ENCODE measurements around the gene TMX4.
"Not testable (repeated sequence)": the region's sequence is repeated elsewhere in the genome, so short reads cannot be mapped to it uniquely, and the experiment has no call there.

Gene TMX4

GRCh38 chr20:8019246-8019997 is at the start of gene TMX4:
TMX4 (minus strand) TSS chr20:8019761; CDS start chr20:8019613, 148 bp downstream.
- peak; percentile 72 to 80 for DNase-seq

GRCh38 chr20:8067082-8067481 is 47.5 kb upstream of the TMX4 start:
- no peak for DNase-seq

- DNase-seq = no peak
Measured at GRCh38 chr20:8066662-8067061, 47.1 kb upstream of the TMX4 start.

- DNase-seq = no peak
Measured at GRCh38 chr20:8065691-8066090, 46.1 kb upstream of the TMX4 start.

GRCh38 chr20:8062756-8063155 is 43.2 kb upstream of the TMX4 start:
- DNase-seq = no peak

GRCh38 chr20:8061861-8062518 is 42.4 kb upstream of the TMX4 start:
- no peak for DNase-seq

GRCh38 chr20:8060977-8061376 is 41.4 kb upstream of the TMX4 start:
- no peak for DNase-seq

- no peak for DNase-seq
Measured at GRCh38 chr20:8057871-8058270, 38.3 kb upstream of the TMX4 start.

GRCh38 chr20:8055096-8055495 is 35.5 kb upstream of the TMX4 start:
- no peak for DNase-seq

GRCh38 chr20:8050157-8050837 is 30.7 kb upstream of the TMX4 start:
- peak in 1 of 2 experiments; percentile 23 for DNase-seq

GRCh38 chr20:8049310-8049709 is 29.7 kb upstream of the TMX4 start:
- DNase-seq = no peak

GRCh38 chr20:8045946-8046345 is 26.4 kb upstream of the TMX4 start:
- no peak for DNase-seq

GRCh38 chr20:8043687-8044282 is 24.2 kb upstream of the TMX4 start:
- DNase-seq = peak; percentile 60 to 73

- no peak for DNase-seq
Measured at GRCh38 chr20:8039042-8039441, 19.5 kb upstream of the TMX4 start.

- no peak for DNase-seq
Measured at GRCh38 chr20:8036771-8037170, 17.2 kb upstream of the TMX4 start.

GRCh38 chr20:8033151-8033841 is 13.7 kb upstream of the TMX4 start:
- DNase-seq = no peak

GRCh38 chr20:8032499-8032898 is 12.9 kb upstream of the TMX4 start:
- DNase-seq = no peak

- DNase-seq = not testable (repeated sequence)
Measured at GRCh38 chr20:8031539-8031938, 12.0 kb upstream of the TMX4 start.

- no peak for DNase-seq
Measured at GRCh38 chr20:8021541-8022269, 2.1 kb upstream of the TMX4 start.

GRCh38 chr20:8020314-8021079 is 936 bp upstream of the TMX4 start:
- peak in 1 of 2 experiments; percentile 8 for DNase-seq

GRCh38 chr20:8019998-8020247 is 362 bp upstream of the TMX4 start:
- no peak for DNase-seq

- DNase-seq = peak; percentile 42 to 50
Measured at GRCh38 chr20:8018958-8019245, 659 bp downstream of the TMX4 start.

All from Kasumi-1 (cell line).